ENCODE data around the gene CREBBP.

The CREBBP gene

DNA sequence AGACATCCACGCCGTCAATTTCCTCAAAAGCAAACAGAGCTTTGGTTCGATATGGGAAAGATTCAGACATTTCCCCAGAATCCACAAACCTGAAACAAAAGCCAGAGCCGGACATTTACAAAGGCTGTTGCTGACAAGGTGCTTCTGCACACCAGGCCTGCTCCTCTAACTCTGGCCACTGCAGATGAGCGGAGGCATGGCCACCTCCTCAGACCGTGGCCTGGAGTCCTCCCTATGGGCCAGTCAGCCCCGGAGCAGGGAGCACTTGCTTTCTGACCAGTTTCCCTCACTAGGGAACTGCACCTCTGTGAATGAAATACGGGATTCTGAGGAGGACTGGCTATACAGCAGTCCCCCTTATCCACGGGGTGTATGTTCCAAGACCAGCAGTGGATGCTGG, 140.9 kb downstream of the CREBBP start:
- H3K27ac ChIP-seq (ENCODE audit: low read length): no peak overlapping the region
- H3K36me3 ChIP-seq (ENCODE audit: control insufficient read depth in 1 of 2, insufficient read depth in 2 of 2, low read length in 2 of 2): peaks cover 79 to 81% of the 10 kb centered on the region in 2 donors
- no peaks in the 10 kb centered on the region for H3K4me1 ChIP-seq (ENCODE audit: control insufficient read depth in 1 of 2, insufficient read depth in 2 of 2, low read length in 2 of 2)
- H3K27me3 ChIP-seq (ENCODE audit: low read depth, low read length): no peaks in the 10 kb centered on the region
- H3K4me3 ChIP-seq (ENCODE audit: low read depth in 1 of 2, low read length in 2 of 2): no peak overlapping the region
- no peaks in the 10 kb centered on the region for H3K9me3 ChIP-seq (ENCODE audit: control insufficient read depth in 1 of 2, low read length in 2 of 2)

DNA sequence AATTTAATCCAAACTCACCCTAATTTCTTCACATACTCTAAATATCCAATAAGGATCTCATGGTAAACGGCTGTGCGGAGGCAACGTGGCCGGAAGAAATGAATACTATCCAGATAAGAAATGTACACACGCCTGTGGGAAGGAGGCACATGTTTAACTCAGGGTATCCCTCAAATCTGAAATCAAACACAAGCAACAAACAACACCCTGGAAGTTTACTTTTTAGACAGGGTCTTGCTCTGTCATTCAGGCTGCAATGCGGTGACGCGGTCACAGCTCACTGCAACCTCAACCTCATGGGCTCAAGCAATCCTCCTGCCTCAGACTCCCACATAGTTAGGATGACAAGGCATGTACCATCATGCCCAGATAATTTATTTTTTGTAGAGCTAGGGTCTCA, 142.0 kb downstream of the CREBBP start:
- Histone ChIP-seq H3K27ac (ENCODE audit: low read length) (no peak overlapping the region), H3K4me3 (ENCODE audit: low read depth in 1 of 2, low read length in 2 of 2) (no peak overlapping the region), H3K9me3 (ENCODE audit: control insufficient read depth in 1 of 2, low read length in 2 of 2) (no peaks in the 10 kb centered on the region), H3K4me1 (ENCODE audit: control insufficient read depth in 1 of 2, insufficient read depth in 2 of 2, low read length in 2 of 2) (no peaks in the 10 kb centered on the region), H3K36me3 (ENCODE audit: control insufficient read depth in 1 of 2, insufficient read depth in 2 of 2, low read length in 2 of 2) (peaks cover 74 to 78% of the 10 kb centered on the region in 2 donors), H3K27me3 (ENCODE audit: low read depth, low read length) (no peaks in the 10 kb centered on the region)

DNA sequence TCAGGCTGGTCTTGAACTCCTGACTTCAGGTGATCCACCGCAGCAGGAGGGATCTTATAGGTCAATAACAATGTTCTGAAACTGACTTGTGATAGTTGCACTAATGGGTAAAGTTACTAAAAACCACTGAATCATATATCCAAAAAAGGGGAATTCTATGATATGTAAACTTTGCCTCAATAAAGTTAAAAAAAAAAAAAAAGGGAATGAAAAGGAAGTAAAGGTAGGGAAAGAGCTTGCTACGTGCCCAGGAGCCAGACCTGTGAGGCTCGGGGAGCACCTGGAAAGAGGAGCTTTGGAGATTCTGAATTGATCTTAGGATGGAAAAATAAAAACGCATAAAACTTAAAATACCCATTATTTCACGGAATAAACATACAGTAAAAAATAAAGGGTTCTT, 142.4 kb downstream of the CREBBP start:
- Histone ChIP-seq H3K27ac (ENCODE audit: low read length) (no peak overlapping the region), H3K4me3 (ENCODE audit: low read depth in 1 of 2, low read length in 2 of 2) (no peak overlapping the region), H3K27me3 (ENCODE audit: low read depth, low read length) (no peaks in the 10 kb centered on the region), H3K36me3 (ENCODE audit: control insufficient read depth in 1 of 2, insufficient read depth in 2 of 2, low read length in 2 of 2) (peaks cover 71 to 77% of the 10 kb centered on the region in 2 donors), H3K9me3 (ENCODE audit: control insufficient read depth in 1 of 2, low read length in 2 of 2) (no peaks in the 10 kb centered on the region), H3K4me1 (ENCODE audit: control insufficient read depth in 1 of 2, insufficient read depth in 2 of 2, low read length in 2 of 2) (no peaks in the 10 kb centered on the region)

DNA sequence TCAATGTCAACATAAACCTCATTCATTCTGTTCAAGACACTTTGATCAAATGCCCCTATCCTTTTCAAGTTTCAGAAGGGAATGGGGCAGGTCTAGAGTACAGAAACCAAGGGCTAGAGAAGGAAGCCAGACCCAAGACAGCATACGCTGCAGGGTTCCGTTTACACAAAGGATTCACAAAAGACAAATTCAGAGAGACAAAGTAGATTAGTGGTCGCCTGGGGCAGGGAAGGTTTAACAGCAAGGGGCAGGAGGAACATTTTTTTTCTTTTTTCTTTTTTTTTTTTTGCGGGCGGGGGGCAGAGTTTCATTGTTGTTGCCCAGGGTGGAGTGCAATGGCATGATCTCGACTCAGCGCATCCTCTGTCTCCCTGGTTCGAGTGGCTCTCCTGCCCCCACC, 143.3 kb downstream of the CREBBP start:
- H3K27me3 ChIP-seq (ENCODE audit: low read depth, low read length): no peaks in the 10 kb centered on the region
- H3K36me3 ChIP-seq (ENCODE audit: control insufficient read depth in 1 of 2, insufficient read depth in 2 of 2, low read length in 2 of 2): peaks cover 65 to 72% of the 10 kb centered on the region in 2 donors
- no peak overlapping the region for H3K4me3 ChIP-seq (ENCODE audit: low read depth in 1 of 2, low read length in 2 of 2)
- H3K27ac ChIP-seq (ENCODE audit: low read length): no peak overlapping the region
- H3K9me3 ChIP-seq (ENCODE audit: control insufficient read depth in 1 of 2, low read length in 2 of 2): no peaks in the 10 kb centered on the region
- no peaks in the 10 kb centered on the region for H3K4me1 ChIP-seq (ENCODE audit: control insufficient read depth in 1 of 2, insufficient read depth in 2 of 2, low read length in 2 of 2)

DNA sequence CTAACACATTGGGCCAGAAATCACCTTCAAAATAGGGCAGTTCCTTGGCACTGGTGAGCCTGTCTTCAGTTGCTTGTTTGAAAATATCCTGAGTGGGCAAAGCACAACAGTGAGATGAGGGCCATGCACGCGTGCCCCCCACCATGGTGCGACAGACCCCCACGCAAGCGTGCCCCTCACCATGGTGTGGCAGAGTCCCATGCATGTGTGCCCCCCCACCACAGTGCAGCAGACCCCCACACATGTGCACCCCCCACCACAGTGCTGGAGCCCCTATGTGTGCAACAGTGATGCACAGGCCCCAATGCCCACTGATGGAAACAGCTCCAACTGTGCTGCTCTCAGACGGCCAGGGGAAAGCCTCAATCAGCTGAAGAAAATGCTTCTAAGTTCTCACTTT, 144.4 kb downstream of the CREBBP start:
- Histone ChIP-seq H3K4me1 (ENCODE audit: control insufficient read depth in 1 of 2, insufficient read depth in 2 of 2, low read length in 2 of 2) (no peaks in the 10 kb centered on the region), H3K27me3 (ENCODE audit: low read depth, low read length) (no peaks in the 10 kb centered on the region), H3K9me3 (ENCODE audit: control insufficient read depth in 1 of 2, low read length in 2 of 2) (no peaks in the 10 kb centered on the region), H3K36me3 (ENCODE audit: control insufficient read depth in 1 of 2, insufficient read depth in 2 of 2, low read length in 2 of 2) (peaks cover 70 to 78% of the 10 kb centered on the region in 2 donors), H3K4me3 (ENCODE audit: low read depth in 1 of 2, low read length in 2 of 2) (no peak overlapping the region), H3K27ac (ENCODE audit: low read length) (no peak overlapping the region)

DNA sequence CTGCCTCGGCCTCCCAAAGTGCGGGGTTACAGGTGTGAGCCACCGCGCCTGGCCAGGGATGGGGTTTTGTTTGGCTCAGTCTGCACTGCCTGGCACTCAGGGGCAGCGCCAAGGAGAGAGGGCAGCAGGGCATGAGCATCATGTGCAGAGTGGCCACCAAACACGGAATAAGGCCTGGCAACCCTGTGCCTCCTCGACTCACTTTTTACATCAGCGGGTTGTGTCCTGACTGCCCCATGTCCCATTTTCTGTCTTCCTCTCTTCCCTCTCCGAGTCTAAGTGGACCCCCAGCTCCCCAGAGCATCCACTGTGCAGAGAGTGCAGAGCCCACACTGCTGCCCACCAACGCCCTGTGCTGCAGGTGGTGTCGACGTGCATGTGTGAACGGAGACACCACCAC, 145.0 kb downstream of the CREBBP start:
- no peaks in the 10 kb centered on the region for H3K4me1 ChIP-seq (ENCODE audit: control insufficient read depth in 1 of 2, insufficient read depth in 2 of 2, low read length in 2 of 2)
- H3K9me3 ChIP-seq (ENCODE audit: control insufficient read depth in 1 of 2, low read length in 2 of 2): no peaks in the 10 kb centered on the region
- no peaks in the 10 kb centered on the region for H3K27me3 ChIP-seq (ENCODE audit: low read depth, low read length)
- no peak overlapping the region for H3K4me3 ChIP-seq (ENCODE audit: low read depth in 1 of 2, low read length in 2 of 2)
- H3K36me3 ChIP-seq (ENCODE audit: control insufficient read depth in 1 of 2, insufficient read depth in 2 of 2, low read length in 2 of 2): peaks cover 70 to 78% of the 10 kb centered on the region in 2 donors
- H3K27ac ChIP-seq (ENCODE audit: low read length): no peak overlapping the region

DNA sequence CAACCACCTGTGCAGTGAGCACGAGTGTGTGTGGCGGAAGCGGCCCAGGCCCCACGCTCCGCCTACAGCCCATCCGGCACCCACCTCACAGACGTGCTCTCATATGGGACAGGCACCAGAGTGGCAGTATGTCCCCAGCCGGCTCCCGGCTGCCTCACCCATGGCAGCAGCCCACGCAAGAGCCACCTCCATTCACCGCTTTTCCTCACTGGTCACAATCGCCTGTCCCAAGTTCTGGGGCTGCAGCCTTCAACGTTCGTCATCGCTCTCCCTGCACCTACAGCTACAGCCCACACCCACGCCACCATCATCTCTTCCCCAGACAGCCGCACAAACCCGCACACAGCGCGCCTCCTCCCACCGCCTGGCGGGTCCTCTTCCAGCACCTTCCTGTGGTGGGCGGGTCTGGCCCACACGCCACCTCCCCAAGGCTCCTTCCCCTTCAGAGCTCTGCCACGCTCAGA, 145.7 kb downstream of the CREBBP start:
- H3K36me3 ChIP-seq (ENCODE audit: control insufficient read depth in 1 of 2, insufficient read depth in 2 of 2, low read length in 2 of 2): peaks cover 72 to 80% of the 10 kb centered on the region in 2 donors
- no peaks in the 10 kb centered on the region for H3K9me3 ChIP-seq (ENCODE audit: control insufficient read depth in 1 of 2, low read length in 2 of 2)
- no peaks in the 10 kb centered on the region for H3K4me1 ChIP-seq (ENCODE audit: control insufficient read depth in 1 of 2, insufficient read depth in 2 of 2, low read length in 2 of 2)
- no peak overlapping the region for H3K27ac ChIP-seq (ENCODE audit: low read length)
- H3K27me3 ChIP-seq (ENCODE audit: low read depth, low read length): no peaks in the 10 kb centered on the region
- H3K4me3 ChIP-seq (ENCODE audit: low read depth in 1 of 2, low read length in 2 of 2): no peak overlapping the region

DNA sequence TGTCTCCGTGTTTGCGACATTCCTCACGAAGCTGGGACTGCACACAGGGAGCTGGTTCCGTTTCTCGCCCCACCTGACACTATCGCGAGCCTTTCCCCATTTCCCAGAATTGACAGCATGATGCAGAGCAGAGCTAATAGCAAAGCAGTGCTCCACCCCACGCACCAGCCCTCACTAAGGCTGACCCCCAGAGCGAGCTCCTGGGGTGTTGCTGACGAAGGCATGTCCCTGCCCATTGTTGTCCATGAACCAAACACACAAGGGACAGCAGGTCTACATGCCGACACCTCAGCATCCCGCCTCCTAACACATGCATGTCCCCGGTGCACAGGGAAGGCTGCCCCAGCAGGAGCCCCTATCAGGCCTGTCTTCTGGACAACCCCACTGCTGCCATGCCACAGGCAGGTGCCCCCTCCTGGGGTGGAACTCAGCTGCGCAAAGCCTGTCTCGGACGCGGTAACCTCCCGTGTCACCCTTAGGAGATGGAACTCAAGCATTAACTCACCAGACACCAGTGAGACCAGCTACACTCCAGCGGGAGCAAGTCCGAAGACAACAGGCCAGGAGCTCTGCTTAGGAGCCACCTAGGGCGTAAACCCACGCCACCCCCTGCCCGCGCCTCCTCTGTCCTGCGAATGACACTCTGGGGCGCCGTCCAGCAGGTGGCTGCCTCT, 146.3 kb downstream of the CREBBP start:
- H3K27me3 ChIP-seq (ENCODE audit: low read depth, low read length): no peaks in the 10 kb centered on the region
- peaks cover 70 to 80% of the 10 kb centered on the region in 2 donors for H3K36me3 ChIP-seq (ENCODE audit: control insufficient read depth in 1 of 2, insufficient read depth in 2 of 2, low read length in 2 of 2)
- H3K4me3 ChIP-seq (ENCODE audit: low read depth in 1 of 2, low read length in 2 of 2): no peak overlapping the region
- no peak overlapping the region for H3K27ac ChIP-seq (ENCODE audit: low read length)
- no peaks in the 10 kb centered on the region for H3K9me3 ChIP-seq (ENCODE audit: control insufficient read depth in 1 of 2, low read length in 2 of 2)
- no peaks in the 10 kb centered on the region for H3K4me1 ChIP-seq (ENCODE audit: control insufficient read depth in 1 of 2, insufficient read depth in 2 of 2, low read length in 2 of 2)

DNA sequence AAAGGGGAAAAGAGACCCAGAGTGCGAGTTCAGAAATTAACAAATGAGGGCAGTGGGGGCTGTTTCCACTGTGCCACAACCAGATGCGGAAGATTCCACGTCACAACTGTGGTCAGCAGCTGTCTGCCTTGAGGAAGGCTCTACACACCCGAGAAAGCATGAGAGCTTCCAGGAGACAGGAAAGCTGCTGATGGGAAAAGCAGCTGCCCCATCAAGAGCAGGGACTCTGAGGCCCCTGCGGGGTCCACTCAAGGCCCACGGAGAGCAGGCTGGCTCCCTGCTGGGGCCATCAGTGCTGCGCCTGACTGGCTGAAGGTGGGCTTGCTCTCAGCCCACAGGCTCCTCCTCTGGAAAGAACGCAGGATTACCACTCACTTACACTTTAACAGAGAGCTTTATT, 148.3 kb downstream of the CREBBP start:
- H3K4me3 ChIP-seq (ENCODE audit: low read depth in 1 of 2, low read length in 2 of 2): no peak overlapping the region
- no peaks in the 10 kb centered on the region for H3K27me3 ChIP-seq (ENCODE audit: low read depth, low read length)
- no peak overlapping the region for H3K27ac ChIP-seq (ENCODE audit: low read length)
- no peaks in the 10 kb centered on the region for H3K4me1 ChIP-seq (ENCODE audit: control insufficient read depth in 1 of 2, insufficient read depth in 2 of 2, low read length in 2 of 2)
- peaks cover 60 to 87% of the 10 kb centered on the region in 2 donors for H3K36me3 ChIP-seq (ENCODE audit: control insufficient read depth in 1 of 2, insufficient read depth in 2 of 2, low read length in 2 of 2)
- H3K9me3 ChIP-seq (ENCODE audit: control insufficient read depth in 1 of 2, low read length in 2 of 2): no peaks in the 10 kb centered on the region

DNA sequence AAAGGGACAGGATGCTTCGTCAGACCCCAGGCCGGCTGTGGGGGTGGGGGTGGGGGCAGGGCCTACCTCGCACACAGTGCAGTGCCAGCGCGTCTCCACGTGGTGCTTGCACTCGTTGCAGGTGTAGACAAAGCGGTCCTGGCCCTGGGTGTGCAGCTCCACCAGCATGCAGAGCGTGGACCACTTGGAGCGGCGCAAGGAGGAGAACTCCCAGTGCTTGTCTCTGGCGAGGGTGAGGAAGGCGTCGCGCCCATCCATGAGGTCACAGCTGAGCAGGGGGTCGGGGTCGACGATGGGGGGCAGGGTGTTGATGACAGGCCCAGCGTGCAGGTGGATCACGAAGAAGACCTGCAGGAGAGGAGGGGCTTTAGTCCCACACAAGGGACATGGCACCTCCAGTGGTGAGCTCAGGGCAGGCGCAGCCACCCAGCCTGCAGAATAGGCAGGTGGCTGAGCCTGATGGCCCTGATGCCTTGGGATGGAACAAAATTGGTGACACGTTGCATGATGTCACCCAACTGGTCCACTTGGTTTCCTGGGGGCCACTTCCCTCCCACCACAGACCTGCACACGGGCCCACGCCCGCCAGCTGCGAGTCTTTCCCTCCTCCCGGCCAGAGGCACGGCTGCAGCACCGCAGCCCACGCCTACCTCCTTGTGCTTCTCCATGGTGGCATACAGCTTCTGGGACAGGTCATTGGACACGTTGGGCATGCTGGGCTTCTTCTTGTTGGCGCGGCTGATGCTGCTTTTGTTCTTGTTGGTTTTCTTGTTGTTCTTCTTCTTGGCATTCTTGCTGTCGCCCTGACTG, 149.2 kb downstream of the CREBBP start:
- no peaks in the 10 kb centered on the region for H3K27me3 ChIP-seq (ENCODE audit: low read depth, low read length)
- no peaks in the 10 kb centered on the region for H3K9me3 ChIP-seq (ENCODE audit: control insufficient read depth in 1 of 2, low read length in 2 of 2)
- peaks cover 55 to 86% of the 10 kb centered on the region in 2 donors for H3K36me3 ChIP-seq (ENCODE audit: control insufficient read depth in 1 of 2, insufficient read depth in 2 of 2, low read length in 2 of 2)
- no peak overlapping the region for H3K4me3 ChIP-seq (ENCODE audit: low read depth in 1 of 2, low read length in 2 of 2)
- no peak overlapping the region for H3K27ac ChIP-seq (ENCODE audit: low read length)
- H3K4me1 ChIP-seq (ENCODE audit: control insufficient read depth in 1 of 2, insufficient read depth in 2 of 2, low read length in 2 of 2): no peaks in the 10 kb centered on the region

DNA sequence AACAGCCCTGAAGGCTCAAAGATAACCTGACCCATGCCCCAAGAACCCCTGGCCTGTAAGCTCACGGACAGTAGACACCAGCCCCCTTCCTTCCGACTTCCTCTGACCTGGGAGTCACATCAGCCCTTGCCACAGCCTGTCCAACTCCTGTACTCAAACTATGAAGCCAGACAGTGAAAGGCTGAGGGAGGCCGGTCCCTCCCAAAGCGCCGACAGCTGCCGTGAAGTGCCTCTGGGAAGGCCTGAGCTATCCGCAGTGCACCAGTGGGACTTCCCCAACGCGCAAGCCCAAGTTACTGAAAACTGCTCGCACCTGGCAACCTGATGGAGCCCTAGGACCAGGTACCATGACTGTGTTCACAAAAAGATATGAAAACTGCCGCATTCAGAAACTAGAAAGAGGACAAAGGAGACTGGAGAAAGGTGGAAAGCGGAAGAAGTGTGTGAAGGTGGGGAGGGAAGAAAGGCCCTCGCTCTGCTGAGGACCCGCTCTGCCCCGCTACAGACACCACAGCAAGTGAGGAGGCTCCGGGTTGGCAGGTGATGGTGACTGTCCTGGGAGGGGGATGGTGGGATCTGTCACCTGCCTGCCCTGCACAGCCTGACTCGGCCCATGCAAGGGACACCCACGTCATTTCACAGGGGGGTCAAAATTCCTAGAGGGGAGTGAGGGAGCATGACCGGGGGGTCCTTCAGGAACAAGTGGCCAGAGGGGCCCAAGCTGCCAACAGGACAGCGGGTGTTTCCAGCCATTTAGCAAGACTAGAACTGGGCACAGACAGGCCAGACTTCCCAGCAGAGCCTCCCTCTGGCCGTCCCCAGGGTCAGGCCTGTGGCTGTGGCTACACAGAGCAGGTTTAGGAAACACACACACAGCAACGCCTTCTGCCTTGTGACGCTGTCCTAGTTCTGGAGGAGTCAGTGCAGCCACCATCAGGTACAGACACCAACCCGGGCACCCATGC, 150.1 kb downstream of the CREBBP start:
- H3K4me3 ChIP-seq (ENCODE audit: low read depth in 1 of 2, low read length in 2 of 2): no peak overlapping the region
- peaks cover 50 to 84% of the 10 kb centered on the region in 2 donors for H3K36me3 ChIP-seq (ENCODE audit: control insufficient read depth in 1 of 2, insufficient read depth in 2 of 2, low read length in 2 of 2)
- H3K27me3 ChIP-seq (ENCODE audit: low read depth, low read length): no peaks in the 10 kb centered on the region
- H3K27ac ChIP-seq (ENCODE audit: low read length): no peak overlapping the region
- no peaks in the 10 kb centered on the region for H3K9me3 ChIP-seq (ENCODE audit: control insufficient read depth in 1 of 2, low read length in 2 of 2)
- no peaks in the 10 kb centered on the region for H3K4me1 ChIP-seq (ENCODE audit: control insufficient read depth in 1 of 2, insufficient read depth in 2 of 2, low read length in 2 of 2)
